PC-3 (cell line): Measurements from ENCODE around the gene UCKL1. TPM values are rescaled to one million over a fixed set of nuclear protein-coding genes. Genes with fewer than 3 reads are reported as not detected.
A peak's percentile ranks its signal among the peaks of the same experiment; 100 is the strongest.

Experiments
- ATAC-seq: fragments of 200-7000 bp; cut with Tn5 transposase; 2 replicates; pipeline ENCODE4 v1.9.1; 2020; ENCODE audit warnings: mild to moderate bottlenecking, moderate library complexity
- BruUV-seq: library from RNA; stranded (reverse); fragments of 400-500 nt; replicated peaks from 2 replicates; lab custom pipeline; 2021; lab: Mats Ljungman, UMichigan
- CTCF ChIA-PET: fragments of 300-600 bp; sonication (Branson Sonifier 250); formaldehyde crosslinking; loops from one replicate; lab custom pipeline; 2022; ENCODE audit warnings: antibody characterized with exemption; lab: Charles Lee
- POLR2A ChIA-PET: fragments of 300-600 bp; sonication (Branson Sonifier 250); formaldehyde crosslinking; loops from one replicate; lab custom pipeline; 2022; ENCODE audit warnings: antibody characterized with exemption; ENCODE audit not compliant: unreplicated experiment; lab: Charles Lee
- DNase-seq: peaks from one replicate; pipeline ENCODE4 v3.0.0-alpha.2; 2015
- H2AFZ ChIP-seq: fragments of 300-600 bp; sonication (generic); 2 replicates; pipeline ENCODE4 v1.6.0; 2016; ENCODE audit warnings: antibody characterized with exemption, low read length
- H3F3A ChIP-seq: fragments of 300-600 bp; sonication (generic); one replicate; pipeline ENCODE4 v1.6.0; 2017; ENCODE audit warnings: antibody characterized with exemption, low read length, control low read depth, mild to moderate bottlenecking; ENCODE audit not compliant: unreplicated experiment
- H3K27ac ChIP-seq: fragments of 300-600 bp; sonication (generic); 2 replicates; pipeline ENCODE4 v1.5.1; 2016; ENCODE audit warnings: mild to moderate bottlenecking, low read length
- H3K27me3 ChIP-seq: fragments of 300-600 bp; sonication (generic); 2 replicates; pipeline ENCODE4 v1.6.1; 2016; ENCODE audit warnings: low read length, mixed read lengths
- H3K36me3 ChIP-seq: fragments of 300-600 bp; sonication (generic); 2 replicates; pipeline ENCODE4 v1.6.1; 2016; ENCODE audit warnings: low read depth, mixed run types, low read length, mixed read lengths
- H3K4me1 ChIP-seq: fragments of 300-600 bp; sonication (generic); 2 replicates; pipeline ENCODE4 v1.5.1; 2016; ENCODE audit warnings: low read length; ENCODE audit not compliant: insufficient read depth
- H3K4me2 ChIP-seq: fragments of 300-600 bp; sonication (generic); 2 replicates; pipeline ENCODE4 v1.6.0; 2016; ENCODE audit warnings: low read length
- H3K4me3 ChIP-seq: fragments of 300-600 bp; sonication (generic); 2 replicates; pipeline ENCODE4 v1.5.1; 2016; ENCODE audit warnings: mild to moderate bottlenecking, low read length, mixed read lengths
- H3K79me2 ChIP-seq: fragments of 300-600 bp; sonication (generic); 2 replicates; pipeline ENCODE4 v1.6.1; 2017; ENCODE audit warnings: low read length, mixed read lengths
- H3K9ac ChIP-seq: fragments of 300-600 bp; sonication (generic); 2 replicates; pipeline ENCODE4 v1.6.0; 2016; ENCODE audit warnings: mild to moderate bottlenecking, low read length
- H3K9me2 ChIP-seq: fragments of 300-600 bp; sonication (generic); replicated peaks from 2 replicates; pipeline ENCODE4 v1.6.1; 2016; ENCODE audit warnings: mixed run types, low read length, mixed read lengths
- H3K9me3 ChIP-seq: fragments of 300-600 bp; sonication (generic); 2 replicates; pipeline ENCODE4 v1.6.1; 2016; ENCODE audit warnings: low read length, mixed read lengths
- H4K20me1 ChIP-seq: fragments of 300-600 bp; sonication (generic); 2 replicates; pipeline ENCODE4 v1.6.1; 2016; ENCODE audit warnings: low read length, mixed read lengths
- EZH2 ChIP-seq: fragments of 300-600 bp; sonication (generic); IDR thresholded peaks from one replicate; pipeline ENCODE4 v1.6.1; 2017; ENCODE audit warnings: antibody characterized with exemption, mild to moderate bottlenecking, low read length; ENCODE audit not compliant: unreplicated experiment
- EZH2phosphoT487 ChIP-seq: fragments of 300-600 bp; sonication (generic); IDR thresholded peaks from 2 replicates; pipeline ENCODE4 v1.6.1; 2018; ENCODE audit warnings: mild to moderate bottlenecking, antibody characterized with exemption, low read length, borderline replicate concordance
- intact Hi-C: fragments of 100-400 bp; cut with micrococcal nuclease; formaldehyde crosslinking; loops from 2 replicates; pipeline ENCODE4 v1.9.0; 2023
- total RNA-seq: library from RNA; depleted of rRNA; stranded (reverse); fragments of >200 nt; gene quantifications from 2 replicates; pipeline ENCODE4 v1.2.3, GENCODE V29; 2014
- TF ChIP-seq, protein P1 (sequence below): fragments of 300-600 bp; sonication (generic); conservative IDR thresholded peaks from 2 replicates; pipeline ENCODE4 v1.5.1; 2017; ENCODE audit warnings: antibody characterized with exemption, low read depth, mild to moderate bottlenecking, low read length

Gene UCKL1
- total RNA-seq, 1 experiment from 2014 or later: 37.2 TPM

DNA sequence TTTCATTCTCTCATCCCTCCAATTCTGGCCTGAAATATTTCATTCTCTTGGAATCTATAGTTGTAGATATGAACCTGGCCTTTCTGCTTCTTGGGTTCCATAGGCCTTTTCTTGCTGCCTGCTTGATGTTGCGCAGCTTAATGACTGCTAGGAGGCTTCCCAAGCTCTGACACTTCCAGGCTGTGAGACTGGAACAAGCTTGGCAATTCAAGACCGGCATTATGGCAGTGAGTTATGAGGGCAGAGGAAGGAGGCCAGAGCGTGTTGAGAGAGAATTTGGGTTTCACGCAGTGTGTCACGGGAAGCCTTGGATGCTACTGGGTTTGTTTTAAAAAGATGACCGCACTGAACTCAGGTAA lies 62.2 kb downstream of the UCKL1 start:
- CTCF ChIA-PET: interaction anchor here (1.5 kb wide), 1 partner anchor 80 kb away, joined by 7 read pairs; no protein-coding TSS in a partner anchor

DNA sequence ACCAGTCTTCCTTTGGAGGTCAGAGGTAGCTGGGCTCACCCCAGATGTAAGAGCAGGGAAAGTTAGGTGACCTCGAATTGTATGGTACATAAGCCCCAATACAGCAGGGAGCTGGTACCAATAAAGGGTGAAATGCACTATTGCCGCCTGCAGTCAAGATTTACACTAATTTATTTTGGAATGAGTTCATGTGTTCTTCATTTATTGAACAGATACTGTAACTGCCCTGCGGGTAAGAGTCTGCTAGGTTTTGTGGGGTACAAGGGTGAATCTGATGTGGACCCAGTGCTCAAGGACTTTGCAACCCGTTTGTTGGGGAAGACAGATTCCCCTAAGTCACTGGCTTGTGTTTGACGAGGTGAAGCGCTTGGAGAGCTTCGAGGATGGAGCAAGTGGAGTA lies 63.8 kb downstream of the UCKL1 start:
- H3K9ac ChIP-seq: no peak overlapping the region
- H3K79me2 ChIP-seq: peaks cover 33% of the 10 kb centered on the region
- DNase-seq: no peak
- H3K27ac ChIP-seq: no peak overlapping the region
- H3K36me3 ChIP-seq: peaks cover 44% of the 10 kb centered on the region
- H3K4me2 ChIP-seq: no peak overlapping the region
- no TSS peak for BruUV-seq
- TF ChIP-seq EZH2 (no peak), EZH2phosphoT487 (no peak)
- TF ChIP-seq, protein P1, sequence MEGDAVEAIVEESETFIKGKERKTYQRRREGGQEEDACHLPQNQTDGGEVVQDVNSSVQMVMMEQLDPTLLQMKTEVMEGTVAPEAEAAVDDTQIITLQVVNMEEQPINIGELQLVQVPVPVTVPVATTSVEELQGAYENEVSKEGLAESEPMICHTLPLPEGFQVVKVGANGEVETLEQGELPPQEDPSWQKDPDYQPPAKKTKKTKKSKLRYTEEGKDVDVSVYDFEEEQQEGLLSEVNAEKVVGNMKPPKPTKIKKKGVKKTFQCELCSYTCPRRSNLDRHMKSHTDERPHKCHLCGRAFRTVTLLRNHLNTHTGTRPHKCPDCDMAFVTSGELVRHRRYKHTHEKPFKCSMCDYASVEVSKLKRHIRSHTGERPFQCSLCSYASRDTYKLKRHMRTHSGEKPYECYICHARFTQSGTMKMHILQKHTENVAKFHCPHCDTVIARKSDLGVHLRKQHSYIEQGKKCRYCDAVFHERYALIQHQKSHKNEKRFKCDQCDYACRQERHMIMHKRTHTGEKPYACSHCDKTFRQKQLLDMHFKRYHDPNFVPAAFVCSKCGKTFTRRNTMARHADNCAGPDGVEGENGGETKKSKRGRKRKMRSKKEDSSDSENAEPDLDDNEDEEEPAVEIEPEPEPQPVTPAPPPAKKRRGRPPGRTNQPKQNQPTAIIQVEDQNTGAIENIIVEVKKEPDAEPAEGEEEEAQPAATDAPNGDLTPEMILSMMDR: no peak
- no peak for ATAC-seq
- no peak overlapping the region for H2AFZ ChIP-seq
- no peaks in the 10 kb centered on the region for H3K27me3 ChIP-seq
- ChIA-PET CTCF (no interaction called here), POLR2A (no interaction called here)
- no peak overlapping the region for H3K4me3 ChIP-seq
- no peaks in the 10 kb centered on the region for H3K9me2 ChIP-seq
- H3F3A ChIP-seq: peaks cover 11% of the 10 kb centered on the region
- H3K4me1 ChIP-seq: peaks cover 32% of the 10 kb centered on the region
- H3K9me3 ChIP-seq: no peaks in the 10 kb centered on the region
- intact Hi-C loops: no loop called here
- peaks cover 18% of the 10 kb centered on the region for H4K20me1 ChIP-seq

More for the DNA sequence above, 62.2 kb downstream of the UCKL1 start:
- H3F3A ChIP-seq: peaks cover 11% of the 10 kb centered on the region
- peaks cover 32% of the 10 kb centered on the region for H3K4me1 ChIP-seq
- no peaks in the 10 kb centered on the region for H3K9me3 ChIP-seq
- no peaks in the 10 kb centered on the region for H3K27me3 ChIP-seq
- peak overlapping the region; percentile 49 for H3K9ac ChIP-seq
- TF ChIP-seq EZH2phosphoT487 (no peak), EZH2 (no peak)
- TF ChIP-seq, protein P1: no peak
- peak overlapping the region; percentile 68 for H3K4me3 ChIP-seq
- peak overlapping the region; percentile 84 for H3K4me2 ChIP-seq
- POLR2A ChIA-PET: interaction anchor here (0.9 kb wide), 1 partner anchor 12 kb away, joined by 5 read pairs; no protein-coding TSS in a partner anchor
- peaks cover 24% of the 10 kb centered on the region for H4K20me1 ChIP-seq
- H2AFZ ChIP-seq: peak overlapping the region; percentile 49
- H3K79me2 ChIP-seq: peaks cover 42% of the 10 kb centered on the region
- intact Hi-C loops: loop anchor here (2.0 kb wide), 1 partner anchor 29 kb away; the partner anchor contains the start of gene TPD52L2
- peak overlapping the region; percentile 48 for H3K27ac ChIP-seq
- ATAC-seq: peak; percentile 0; the same call in 1 of the 2 replicates
- peak; percentile 14 for DNase-seq
- peaks cover 35% of the 10 kb centered on the region for H3K36me3 ChIP-seq
- no TSS peak for BruUV-seq
- H3K9me2 ChIP-seq: no peaks in the 10 kb centered on the region
